ENCODE measurements around the gene FAM124A. TPM values are rescaled to one million over a fixed set of nuclear protein-coding genes. Genes with fewer than 3 reads are reported as not detected.
A peak's percentile ranks its signal among the peaks of the same experiment; 100 is the strongest.

FAM124A gene
- 1.2 TPM for polyA plus RNA-seq
- long read RNA-seq, donor 1 = 0 reads
- long read RNA-seq, donor 2 = 0 reads
- long read RNA-seq, donor 3 = 0 reads
- long read RNA-seq, donor 4 = 0 reads
- long read RNA-seq, donor 5, partial matches to known transcripts = 0 of 1 reads
- long read RNA-seq, donor 5, other reads (novel, unspliced or antisense) = 0 of 1 reads
- long read RNA-seq, donor 6, full-length matches to known transcripts = 3 of 3 reads
- long read RNA-seq, donor 6, partial matches to known transcripts = 0 of 3 reads
- long read RNA-seq, donor 6, other reads (novel, unspliced or antisense) = 0 of 3 reads
- long read RNA-seq, donor 7, full-length matches to known transcripts = 2 of 2 reads
- long read RNA-seq, donor 7, partial matches to known transcripts = 0 of 2 reads
- long read RNA-seq, donor 7, other reads (novel, unspliced or antisense) = 0 of 2 reads
- long read RNA-seq, donor 8 = 0 reads
- long read RNA-seq, donor 9 = 0 reads
- long read RNA-seq, donor 10 = 0 reads
- long read RNA-seq, donor 11 = 0 reads

- peak; percentile 12 to 59 for DNase-seq
- Histone ChIP-seq H3K27ac (ENCODE audit: low read length) (no peak within 1 kb of the TSS), H3K9me3 (ENCODE audit: control insufficient read depth, low read depth, low read length) (no peaks in the 10 kb centered on the region), H3K27me3 (ENCODE audit: control insufficient read depth, insufficient read depth, low read length) (peaks cover 54% of the 10 kb centered on the region), H3K4me3 (ENCODE audit: low read length) (peak within 1 kb of the TSS; percentile 47), H3K36me3 (ENCODE audit: control insufficient read depth, insufficient read depth, low read length) (no peaks in the 10 kb centered on the region), H3K4me1 (ENCODE audit: control insufficient read depth, insufficient read depth, low read length) (peaks cover 4% of the 10 kb centered on the region)
- WGBS (ENCODE audit: insufficient coverage, low lambda C conversion rate) = no CpG with 5 or more reads among the region's 106 CpGs
Observed at GRCh38 chr13:51222037-51222685, at the start of gene FAM124A. FAM124A (plus strand) TSS chr13:51222398; CDS start chr13:51222502, 104 bp downstream.

- Histone ChIP-seq H3K27ac (ENCODE audit: low read length) (no peak overlapping the region), H3K9me3 (ENCODE audit: control insufficient read depth, low read depth, low read length) (no peaks in the 10 kb centered on the region), H3K4me1 (ENCODE audit: control insufficient read depth, insufficient read depth, low read length) (no peaks in the 10 kb centered on the region), H3K4me3 (ENCODE audit: low read length) (no peak overlapping the region), H3K36me3 (ENCODE audit: control insufficient read depth, insufficient read depth, low read length) (no peaks in the 10 kb centered on the region), H3K27me3 (ENCODE audit: control insufficient read depth, insufficient read depth, low read length) (no peaks in the 10 kb centered on the region)
- WGBS (ENCODE audit: insufficient coverage, low lambda C conversion rate) = 60% methylated on average over 1 of the region's 8 CpGs
- DNase-seq = no peak
Observed at GRCh38 chr13:51175021-51175420, 47.2 kb upstream of the FAM124A start.

DNA sequence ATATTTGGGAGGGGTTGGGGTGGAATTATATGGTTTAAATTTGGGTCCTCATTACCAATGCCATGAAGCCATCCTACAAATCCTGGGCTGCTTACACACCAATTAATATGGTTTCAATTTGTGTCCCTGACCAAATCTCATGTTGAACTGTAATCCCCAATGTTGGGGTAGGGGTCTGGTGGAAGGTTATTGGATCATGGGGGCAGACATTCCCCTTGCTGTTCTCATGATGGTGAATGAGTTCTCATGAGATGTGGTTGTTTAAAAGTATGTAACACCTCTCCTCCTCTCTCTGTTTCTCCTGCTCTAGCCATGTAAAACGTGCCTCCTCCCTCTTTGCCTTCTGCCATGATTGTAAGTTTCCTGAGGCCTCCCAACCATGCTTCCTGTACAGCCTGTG lies 46.6 kb upstream of the FAM124A start:
- no CpG with 5 or more reads among the region's 1 CpG for WGBS (ENCODE audit: insufficient coverage, low lambda C conversion rate)
- H3K9me3 ChIP-seq (ENCODE audit: control insufficient read depth, low read depth, low read length) = no peaks in the 10 kb centered on the region
- H3K4me1 ChIP-seq (ENCODE audit: control insufficient read depth, insufficient read depth, low read length) = no peaks in the 10 kb centered on the region
- no peak overlapping the region for H3K4me3 ChIP-seq (ENCODE audit: low read length)
- H3K27me3 ChIP-seq (ENCODE audit: control insufficient read depth, insufficient read depth, low read length) = no peaks in the 10 kb centered on the region
- no peak overlapping the region for H3K27ac ChIP-seq (ENCODE audit: low read length)
- DNase-seq = no peak
- no peaks in the 10 kb centered on the region for H3K36me3 ChIP-seq (ENCODE audit: control insufficient read depth, insufficient read depth, low read length)

DNA sequence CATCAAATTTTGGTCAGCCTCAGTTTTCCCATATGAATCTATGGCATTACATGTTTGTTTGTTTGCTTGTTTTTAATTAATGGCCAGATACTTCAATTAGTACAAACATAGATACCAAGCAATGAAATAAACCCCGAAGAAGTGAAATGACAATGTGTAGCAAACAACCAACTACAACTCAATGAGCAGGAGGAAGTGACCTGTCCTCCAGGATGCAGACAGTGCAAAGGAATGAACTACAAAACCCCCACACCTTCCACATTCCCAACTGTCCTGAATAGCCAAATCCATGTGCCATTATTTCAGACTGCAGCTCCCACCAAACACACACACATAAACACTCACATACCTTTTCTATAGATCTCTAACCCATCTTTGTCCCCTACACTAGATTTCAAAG lies 45.0 kb upstream of the FAM124A start:
- 100% methylated on average over 1 of the region's 1 CpG for WGBS (ENCODE audit: insufficient coverage, low lambda C conversion rate)

DNA sequence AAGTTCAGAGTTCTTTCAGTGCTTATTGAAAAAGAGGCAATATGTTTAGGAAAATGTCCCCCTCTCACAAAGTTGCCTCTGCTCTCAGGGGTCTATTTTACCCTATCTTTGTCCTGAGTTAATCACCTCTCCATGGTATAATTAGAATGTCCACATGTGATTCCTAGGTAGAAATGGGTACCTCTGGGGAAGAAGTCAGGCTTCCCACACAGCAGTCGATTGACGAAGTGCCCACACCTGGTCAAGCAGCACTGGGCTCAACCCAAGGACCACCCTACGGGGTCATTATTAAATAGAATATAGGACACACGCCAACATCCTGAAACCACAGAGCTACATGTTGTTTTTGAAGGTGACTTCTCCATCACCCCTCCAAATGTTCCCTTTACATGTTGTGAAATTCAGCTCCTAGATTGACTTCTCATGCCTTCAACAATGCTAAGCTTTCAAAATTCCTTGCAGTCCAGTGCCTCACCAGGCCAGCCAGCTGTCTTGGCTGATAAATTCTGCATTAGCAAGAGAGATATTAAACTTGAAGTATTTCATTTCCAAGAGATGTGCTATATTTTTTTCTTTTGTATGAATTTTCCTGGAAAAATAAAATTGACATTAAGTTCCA lies 43.6 kb upstream of the FAM124A start:
- Histone ChIP-seq H3K9me3 (ENCODE audit: control insufficient read depth, low read depth, low read length) (no peaks in the 10 kb centered on the region), H3K36me3 (ENCODE audit: control insufficient read depth, insufficient read depth, low read length) (no peaks in the 10 kb centered on the region), H3K27ac (ENCODE audit: low read length) (no peak overlapping the region), H3K4me3 (ENCODE audit: low read length) (no peak overlapping the region), H3K4me1 (ENCODE audit: control insufficient read depth, insufficient read depth, low read length) (no peaks in the 10 kb centered on the region), H3K27me3 (ENCODE audit: control insufficient read depth, insufficient read depth, low read length) (peaks cover 6% of the 10 kb centered on the region)
- 80% methylated on average over 1 of the region's 4 CpGs for WGBS (ENCODE audit: insufficient coverage, low lambda C conversion rate)
- no peak for DNase-seq

More for the DNA sequence above, 45.0 kb upstream of the FAM124A start:
- no peak for DNase-seq
- Histone ChIP-seq H3K4me1 (ENCODE audit: control insufficient read depth, insufficient read depth, low read length) (no peaks in the 10 kb centered on the region), H3K27me3 (ENCODE audit: control insufficient read depth, insufficient read depth, low read length) (peaks cover 4% of the 10 kb centered on the region), H3K27ac (ENCODE audit: low read length) (no peak overlapping the region), H3K9me3 (ENCODE audit: control insufficient read depth, low read depth, low read length) (no peaks in the 10 kb centered on the region), H3K36me3 (ENCODE audit: control insufficient read depth, insufficient read depth, low read length) (no peaks in the 10 kb centered on the region), H3K4me3 (ENCODE audit: low read length) (no peak overlapping the region)

- WGBS (ENCODE audit: insufficient coverage, low lambda C conversion rate) = 100% methylated on average over 1 of the region's 5 CpGs
- peaks cover 6% of the 10 kb centered on the region for H3K27me3 ChIP-seq (ENCODE audit: control insufficient read depth, insufficient read depth, low read length)
- H3K9me3 ChIP-seq (ENCODE audit: control insufficient read depth, low read depth, low read length) = no peaks in the 10 kb centered on the region
- H3K4me3 ChIP-seq (ENCODE audit: low read length) = no peak overlapping the region
- H3K4me1 ChIP-seq (ENCODE audit: control insufficient read depth, insufficient read depth, low read length) = no peaks in the 10 kb centered on the region
- H3K27ac ChIP-seq (ENCODE audit: low read length) = no peak overlapping the region
- H3K36me3 ChIP-seq (ENCODE audit: control insufficient read depth, insufficient read depth, low read length) = no peaks in the 10 kb centered on the region
- DNase-seq = no peak
Observed at GRCh38 chr13:51179432-51179971, 42.7 kb upstream of the FAM124A start.

GRCh38 chr13:51180853-51181511 lies 41.2 kb upstream of the FAM124A start:
- WGBS (ENCODE audit: insufficient coverage, low lambda C conversion rate) = no CpG with 5 or more reads among the region's 2 CpGs
- no peaks in the 10 kb centered on the region for H3K36me3 ChIP-seq (ENCODE audit: control insufficient read depth, insufficient read depth, low read length)
- DNase-seq = no peak
- no peak overlapping the region for H3K4me3 ChIP-seq (ENCODE audit: low read length)
- peaks cover 6% of the 10 kb centered on the region for H3K27me3 ChIP-seq (ENCODE audit: control insufficient read depth, insufficient read depth, low read length)
- H3K4me1 ChIP-seq (ENCODE audit: control insufficient read depth, insufficient read depth, low read length) = no peaks in the 10 kb centered on the region
- H3K27ac ChIP-seq (ENCODE audit: low read length) = no peak overlapping the region
- no peaks in the 10 kb centered on the region for H3K9me3 ChIP-seq (ENCODE audit: control insufficient read depth, low read depth, low read length)

DNA sequence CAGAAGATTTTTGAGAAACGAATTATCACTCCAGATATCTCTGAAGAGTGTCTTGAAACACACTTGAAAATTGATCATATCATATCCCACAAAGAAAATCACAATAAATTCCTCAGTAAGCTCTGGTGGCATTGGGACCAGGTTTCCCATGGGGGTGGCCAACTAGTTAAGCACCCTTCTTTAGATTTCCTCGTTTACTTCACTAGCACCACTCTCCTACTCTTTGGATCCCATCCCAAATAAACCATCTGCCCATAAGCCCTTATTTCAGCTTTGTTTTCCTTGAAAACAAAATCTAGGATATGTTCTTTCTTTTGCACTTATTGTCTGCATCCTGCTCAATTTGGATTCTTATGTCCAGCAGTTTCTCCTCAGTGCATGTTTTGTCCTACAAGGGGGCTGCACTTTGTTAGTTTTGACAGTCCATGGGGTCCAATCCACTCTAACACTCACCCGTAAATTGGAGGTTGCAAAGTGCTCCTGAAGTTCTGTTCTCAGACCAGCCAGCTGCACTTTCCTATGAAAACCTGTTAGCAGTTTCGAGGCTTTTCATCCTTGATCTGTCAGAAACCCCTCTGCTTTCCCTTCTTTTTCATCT lies 40.3 kb upstream of the FAM124A start:
- H3K4me1 ChIP-seq (ENCODE audit: control insufficient read depth, insufficient read depth, low read length) = no peaks in the 10 kb centered on the region
- H3K4me3 ChIP-seq (ENCODE audit: low read length) = no peak overlapping the region
- H3K36me3 ChIP-seq (ENCODE audit: control insufficient read depth, insufficient read depth, low read length) = no peaks in the 10 kb centered on the region
- DNase-seq = no peak
- H3K27ac ChIP-seq (ENCODE audit: low read length) = no peak overlapping the region
- H3K9me3 ChIP-seq (ENCODE audit: control insufficient read depth, low read depth, low read length) = no peaks in the 10 kb centered on the region
- peaks cover 6% of the 10 kb centered on the region for H3K27me3 ChIP-seq (ENCODE audit: control insufficient read depth, insufficient read depth, low read length)
- 82% methylated on average over 3 of the region's 4 CpGs for WGBS (ENCODE audit: insufficient coverage, low lambda C conversion rate)

DNA sequence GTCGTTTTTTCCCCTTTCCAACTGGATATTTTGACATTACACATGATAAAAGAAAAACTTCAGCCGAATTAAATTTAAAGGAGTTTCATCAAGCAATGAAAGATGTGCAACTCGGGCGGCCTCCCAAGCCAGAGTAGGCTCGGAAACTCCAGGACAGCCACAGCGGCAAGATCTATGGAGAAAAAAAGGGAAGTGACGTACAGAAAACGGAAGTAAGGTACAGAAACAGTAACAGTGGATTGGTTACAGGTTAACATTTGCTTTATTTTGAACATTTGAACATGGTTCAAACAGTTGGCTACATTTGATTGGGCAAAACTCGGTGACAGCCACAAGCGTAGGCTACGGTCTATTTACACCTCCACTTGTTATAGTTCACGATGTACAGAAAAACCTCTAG lies 30.5 kb upstream of the FAM124A start:
- H3K9me3 ChIP-seq (ENCODE audit: control insufficient read depth, low read depth, low read length) = no peaks in the 10 kb centered on the region
- H3K4me1 ChIP-seq (ENCODE audit: control insufficient read depth, insufficient read depth, low read length) = no peaks in the 10 kb centered on the region
- H3K27ac ChIP-seq (ENCODE audit: low read length) = no peak overlapping the region
- WGBS (ENCODE audit: insufficient coverage, low lambda C conversion rate) = 100% methylated on average over 5 of the region's 12 CpGs
- no peaks in the 10 kb centered on the region for H3K27me3 ChIP-seq (ENCODE audit: control insufficient read depth, insufficient read depth, low read length)
- no peak for DNase-seq
- no peak overlapping the region for H3K4me3 ChIP-seq (ENCODE audit: low read length)
- no peaks in the 10 kb centered on the region for H3K36me3 ChIP-seq (ENCODE audit: control insufficient read depth, insufficient read depth, low read length)
